ENCODE results near the gene SMNDC1. TPM values are rescaled to one million over a fixed set of nuclear protein-coding genes. Genes with fewer than 3 reads are reported as not detected.
"Not testable (repeated sequence)": the region's sequence is repeated elsewhere in the genome, so short reads cannot be mapped to it uniquely, and the experiment has no call there.

SMNDC1 gene
- total and polyA plus RNA-seq, 4 donors, result 14.2 to 35.5 (median 22.5) TPM

DNA sequence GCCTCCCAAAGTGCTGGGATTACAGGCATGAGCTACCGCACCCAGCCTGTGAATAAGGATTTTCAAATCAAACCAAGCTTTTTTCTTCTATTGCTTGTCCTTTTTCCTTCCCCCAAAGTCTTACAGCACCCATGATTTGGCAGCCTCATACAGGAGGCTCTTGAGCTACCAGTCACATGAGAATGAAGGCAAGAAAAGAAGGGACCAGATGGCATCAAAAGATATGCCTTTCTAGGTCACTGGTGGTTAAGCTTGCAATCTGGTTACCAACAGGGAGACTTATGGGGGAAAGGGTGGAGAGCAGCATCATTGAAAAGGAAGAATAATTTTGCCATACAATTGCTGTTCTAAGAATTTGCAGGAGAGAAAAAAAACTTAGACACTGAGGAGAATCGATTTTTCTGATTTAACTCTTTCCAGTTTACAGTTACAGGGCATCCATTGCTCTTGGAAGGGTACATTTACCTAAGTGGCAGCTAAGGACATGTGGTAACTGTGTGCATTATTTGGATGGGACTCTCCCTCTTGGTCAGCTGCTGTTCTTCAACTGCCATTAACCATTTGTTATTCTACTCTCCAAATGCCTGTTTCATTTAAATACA is 29.5 kb downstream of the SMNDC1 start:
- 67% methylated on average over 1 of the region's 2 CpGs for WGBS (ENCODE audit: insufficient coverage)
- Histone ChIP-seq H3K4me3 (ENCODE audit: low read depth, low read length) (no peak overlapping the region), H3K9me3 (ENCODE audit: control insufficient read depth, insufficient read depth, low read length) (no peaks in the 10 kb centered on the region), H3K27me3 (ENCODE audit: control insufficient read depth, insufficient read depth, low read length) (no peaks in the 10 kb centered on the region), H3K27ac (ENCODE audit: low read depth, low read length) (peak overlapping the region; percentile 5), H3K36me3 (ENCODE audit: control insufficient read depth, insufficient read depth, low read length) (peaks cover under 1% of the 10 kb centered on the region), H3K4me1 (ENCODE audit: control insufficient read depth, insufficient read depth, low read length) (peaks cover 21% of the 10 kb centered on the region)
- peak in 2 of 6 donors; percentile 17 to 54 for DNase-seq (ENCODE audit: low read depth in 4 of 6, low spot score in 6 of 6)

DNA sequence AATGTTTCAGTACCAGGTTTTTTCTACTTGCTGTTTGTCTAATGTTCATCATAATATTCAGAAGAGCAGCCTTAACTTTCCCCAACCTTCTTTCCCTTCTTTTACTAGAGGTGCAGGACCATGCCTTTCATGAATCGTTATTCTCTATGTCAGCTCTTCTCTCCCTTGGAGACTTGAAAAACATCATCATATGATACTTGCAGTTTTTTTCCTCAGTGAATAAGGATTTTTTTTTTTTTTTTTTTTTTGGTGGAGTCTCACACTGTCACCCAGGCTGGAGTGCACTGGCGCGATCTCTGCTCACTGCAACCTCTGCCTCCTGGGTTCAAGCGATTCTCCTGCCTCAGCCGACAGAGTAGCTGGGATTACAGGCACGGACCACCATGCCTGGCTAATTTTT is 30.1 kb downstream of the SMNDC1 start:
- no peaks in the 10 kb centered on the region for H3K27me3 ChIP-seq (ENCODE audit: control insufficient read depth, insufficient read depth, low read length)
- H3K36me3 ChIP-seq (ENCODE audit: control insufficient read depth, insufficient read depth, low read length), result no peaks in the 10 kb centered on the region
- no peak for DNase-seq (ENCODE audit: low read depth in 4 of 6, low spot score in 6 of 6)
- 85% methylated on average over 5 of the region's 6 CpGs for WGBS (ENCODE audit: insufficient coverage)
- peaks cover 21% of the 10 kb centered on the region for H3K4me1 ChIP-seq (ENCODE audit: control insufficient read depth, insufficient read depth, low read length)
- H3K9me3 ChIP-seq (ENCODE audit: control insufficient read depth, insufficient read depth, low read length), result no peaks in the 10 kb centered on the region
- no peak overlapping the region for H3K27ac ChIP-seq (ENCODE audit: low read depth, low read length)
- H3K4me3 ChIP-seq (ENCODE audit: low read depth, low read length), result no peak overlapping the region

DNA sequence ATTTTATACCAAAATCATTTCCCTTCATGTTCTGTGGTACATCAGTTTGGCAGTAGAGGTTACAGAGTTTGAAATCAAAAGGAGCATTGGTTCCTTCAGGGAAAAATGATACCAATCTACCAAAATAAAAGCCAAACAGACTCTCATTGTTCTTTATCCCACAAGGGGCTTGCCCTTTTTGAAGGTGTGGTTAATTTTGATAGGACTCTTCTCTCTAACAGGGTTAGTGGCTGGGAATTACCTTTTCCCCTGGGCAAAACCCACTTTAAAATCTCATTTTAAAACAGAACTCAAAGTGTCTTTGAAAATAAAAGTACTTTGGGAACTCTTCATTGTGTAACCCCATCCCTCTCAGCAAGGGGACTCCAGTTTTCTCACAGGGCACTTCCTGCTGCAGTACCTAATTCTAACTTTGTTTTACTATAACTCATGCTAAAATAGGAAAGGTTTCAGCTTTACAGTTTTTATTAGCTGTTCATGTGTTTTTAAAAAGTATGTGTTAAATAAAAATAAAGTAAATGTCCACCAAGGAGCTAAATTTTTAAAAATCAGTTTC is 30.6 kb downstream of the SMNDC1 start:
- no peaks in the 10 kb centered on the region for H3K36me3 ChIP-seq (ENCODE audit: control insufficient read depth, insufficient read depth, low read length)
- no peak for DNase-seq (ENCODE audit: low read depth in 4 of 6, low spot score in 6 of 6)
- no peaks in the 10 kb centered on the region for H3K27me3 ChIP-seq (ENCODE audit: control insufficient read depth, insufficient read depth, low read length)
- no peak overlapping the region for H3K27ac ChIP-seq (ENCODE audit: low read depth, low read length)
- no peak overlapping the region for H3K4me3 ChIP-seq (ENCODE audit: low read depth, low read length)
- H3K4me1 ChIP-seq (ENCODE audit: control insufficient read depth, insufficient read depth, low read length), result peaks cover 21% of the 10 kb centered on the region
- no peaks in the 10 kb centered on the region for H3K9me3 ChIP-seq (ENCODE audit: control insufficient read depth, insufficient read depth, low read length)

DNA sequence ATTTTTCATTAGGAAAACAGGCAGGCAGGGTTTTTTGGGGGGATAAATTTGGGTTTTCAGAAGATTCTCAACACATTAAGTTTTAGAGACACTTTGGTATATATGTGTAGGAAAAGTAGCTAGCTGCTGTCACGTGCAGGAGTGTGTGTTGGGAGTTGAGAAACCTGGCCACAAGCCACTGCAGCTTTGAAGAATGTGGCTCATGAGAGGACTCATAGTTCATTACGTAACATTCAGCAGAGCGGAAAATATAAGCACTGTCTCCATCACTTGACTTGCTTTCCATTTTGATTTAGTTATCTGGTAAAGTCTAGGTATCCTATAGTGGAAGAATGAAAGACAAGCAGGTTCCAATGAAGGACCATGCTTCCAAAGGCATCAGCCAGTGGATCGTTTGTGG is 31.2 kb downstream of the SMNDC1 start:
- H3K36me3 ChIP-seq (ENCODE audit: control insufficient read depth, insufficient read depth, low read length), result no peaks in the 10 kb centered on the region
- H3K27me3 ChIP-seq (ENCODE audit: control insufficient read depth, insufficient read depth, low read length), result no peaks in the 10 kb centered on the region
- H3K27ac ChIP-seq (ENCODE audit: low read depth, low read length), result no peak overlapping the region
- H3K4me1 ChIP-seq (ENCODE audit: control insufficient read depth, insufficient read depth, low read length), result peaks cover 21% of the 10 kb centered on the region
- no peak overlapping the region for H3K4me3 ChIP-seq (ENCODE audit: low read depth, low read length)
- H3K9me3 ChIP-seq (ENCODE audit: control insufficient read depth, insufficient read depth, low read length), result no peaks in the 10 kb centered on the region
- DNase-seq (ENCODE audit: low read depth in 4 of 6, low spot score in 6 of 6), result peak in 1 of 6 donors; percentile 53
- 43% methylated on average over 1 of the region's 4 CpGs for WGBS (ENCODE audit: insufficient coverage)

DNA sequence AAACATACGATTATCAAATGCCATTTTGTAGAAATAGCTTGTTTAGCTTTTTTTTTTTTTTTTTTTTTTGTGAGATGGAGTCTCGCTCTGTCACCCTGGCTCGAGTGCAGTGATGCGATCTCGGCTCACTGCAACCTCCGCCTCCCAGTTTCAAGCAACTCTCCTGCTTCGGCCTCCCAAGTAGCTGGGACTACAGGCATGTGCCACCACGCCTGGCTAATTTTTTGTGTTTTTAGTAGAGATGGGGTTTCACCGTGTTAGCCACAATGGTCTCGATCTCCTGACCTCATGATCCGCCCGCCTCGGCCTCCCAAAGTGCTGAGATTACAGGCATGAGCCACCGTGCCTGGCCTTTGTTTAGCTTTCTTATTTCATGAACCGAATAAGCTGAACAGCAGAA is 31.7 kb downstream of the SMNDC1 start:
- not testable (repeated sequence) for H3K36me3 ChIP-seq (ENCODE audit: control insufficient read depth, insufficient read depth, low read length); H3K27me3 ChIP-seq (ENCODE audit: control insufficient read depth, insufficient read depth, low read length); H3K27ac ChIP-seq (ENCODE audit: low read depth, low read length); H3K4me3 ChIP-seq (ENCODE audit: low read depth, low read length); H3K9me3 ChIP-seq (ENCODE audit: control insufficient read depth, insufficient read depth, low read length); DNase-seq (ENCODE audit: low read depth in 4 of 6, low spot score in 6 of 6)
- peaks cover 21% of the 10 kb centered on the region for H3K4me1 ChIP-seq (ENCODE audit: control insufficient read depth, insufficient read depth, low read length)
- WGBS (ENCODE audit: insufficient coverage), result 92% methylated on average over 5 of the region's 15 CpGs

DNA sequence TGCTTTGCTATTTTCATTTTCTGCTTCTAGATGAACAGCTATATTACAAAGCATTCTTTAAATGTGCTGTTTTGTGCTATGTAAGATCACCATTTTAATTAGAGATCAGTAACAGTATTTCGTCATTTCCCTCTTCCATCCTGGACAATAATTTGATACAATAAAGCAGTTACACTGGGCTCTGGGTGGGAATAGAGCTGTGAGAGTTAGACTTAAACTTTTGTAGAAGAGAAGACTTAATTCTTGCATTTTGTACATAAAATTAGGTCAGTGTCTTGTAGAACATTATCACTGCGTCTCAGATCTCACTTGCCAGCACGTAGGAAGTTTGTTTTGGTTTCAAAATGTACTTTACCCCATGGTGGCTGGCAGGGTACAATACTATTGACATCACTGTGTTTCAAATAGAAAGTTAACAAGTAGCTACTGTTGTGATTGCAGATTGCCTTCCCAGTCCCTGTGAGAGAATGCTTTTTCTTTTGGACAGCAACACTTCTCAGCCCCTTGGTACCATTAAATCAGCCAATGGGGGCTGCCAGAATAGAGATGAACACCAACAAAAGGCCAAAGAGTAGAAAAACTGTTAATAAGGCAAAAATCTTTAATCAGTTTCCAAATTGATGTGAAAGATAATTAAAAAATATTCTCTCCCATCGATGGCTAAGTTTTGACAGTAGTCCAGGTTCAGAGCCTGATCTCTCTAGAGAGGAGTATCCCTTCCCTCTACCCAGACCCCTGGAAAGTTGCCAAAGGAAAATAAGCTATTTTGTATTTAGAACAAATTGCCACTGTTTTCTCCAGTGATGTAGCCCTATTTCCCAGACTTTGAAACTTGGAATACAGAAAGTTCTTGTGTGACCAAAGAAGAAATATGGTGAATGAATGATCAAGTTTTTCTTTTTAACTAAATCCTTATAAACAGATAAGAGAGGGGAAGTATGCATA is 35.1 kb downstream of the SMNDC1 start:
- Histone ChIP-seq H3K4me1 (ENCODE audit: control insufficient read depth, insufficient read depth, low read length) (peaks cover 14% of the 10 kb centered on the region), H3K27ac (ENCODE audit: low read depth, low read length) (peak overlapping the region; percentile 94), H3K27me3 (ENCODE audit: control insufficient read depth, insufficient read depth, low read length) (no peaks in the 10 kb centered on the region), H3K36me3 (ENCODE audit: control insufficient read depth, insufficient read depth, low read length) (no peaks in the 10 kb centered on the region), H3K4me3 (ENCODE audit: low read depth, low read length) (peak overlapping the region; percentile 19), H3K9me3 (ENCODE audit: control insufficient read depth, insufficient read depth, low read length) (no peaks in the 10 kb centered on the region)
- peak; percentile 50 to 87 (median 62) for DNase-seq (ENCODE audit: low read depth in 4 of 6, low spot score in 6 of 6)
- WGBS (ENCODE audit: insufficient coverage), result no CpG with 5 or more reads among the region's 4 CpGs

DNA sequence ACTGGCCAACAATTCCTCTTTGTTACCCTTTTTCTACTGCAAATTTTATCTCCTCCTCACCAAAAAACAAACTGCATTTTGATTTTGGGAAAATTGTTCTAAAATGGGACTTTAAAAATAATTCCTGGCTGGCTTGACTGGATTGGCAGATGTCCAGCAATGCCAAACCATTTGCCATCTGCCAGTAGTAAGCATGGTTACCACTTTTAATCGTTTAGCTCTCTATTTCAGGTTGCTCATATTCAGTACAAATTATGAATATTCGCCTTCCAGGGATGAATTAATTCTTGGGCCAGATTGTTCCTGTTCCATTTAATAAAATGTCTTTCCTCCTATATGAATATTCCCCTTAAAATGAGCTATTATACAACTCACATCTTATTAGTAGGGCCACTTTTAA is 35.7 kb downstream of the SMNDC1 start:
- Histone ChIP-seq H3K9me3 (ENCODE audit: control insufficient read depth, insufficient read depth, low read length) (no peaks in the 10 kb centered on the region), H3K36me3 (ENCODE audit: control insufficient read depth, insufficient read depth, low read length) (no peaks in the 10 kb centered on the region), H3K4me3 (ENCODE audit: low read depth, low read length) (no peak overlapping the region), H3K27ac (ENCODE audit: low read depth, low read length) (peak overlapping the region; percentile 94), H3K27me3 (ENCODE audit: control insufficient read depth, insufficient read depth, low read length) (no peaks in the 10 kb centered on the region), H3K4me1 (ENCODE audit: control insufficient read depth, insufficient read depth, low read length) (peaks cover 14% of the 10 kb centered on the region)
- no CpG with 5 or more reads among the region's 2 CpGs for WGBS (ENCODE audit: insufficient coverage)
- peak in 2 of 6 donors; percentile 58 to 63 for DNase-seq (ENCODE audit: low read depth in 4 of 6, low spot score in 6 of 6)

DNA sequence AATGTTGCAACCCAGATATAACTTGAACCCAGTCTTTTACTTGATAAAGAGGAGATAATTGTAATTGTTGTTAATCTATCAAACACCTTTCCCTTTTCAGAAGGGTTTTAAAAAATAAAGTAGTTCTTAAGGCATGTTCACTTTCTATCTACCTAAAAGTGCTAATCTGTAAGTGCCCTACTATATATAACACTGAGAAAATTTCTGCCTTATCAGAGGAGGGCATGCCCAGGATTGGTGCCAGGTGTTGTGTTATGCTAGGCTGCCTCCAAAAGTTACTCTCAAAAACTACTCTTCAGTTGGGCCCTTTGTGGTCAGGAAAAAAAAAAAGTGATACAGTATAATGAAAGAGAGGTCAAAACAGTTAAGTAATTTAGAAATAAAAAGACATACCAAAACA is 36.3 kb downstream of the SMNDC1 start:
- Histone ChIP-seq H3K27me3 (ENCODE audit: control insufficient read depth, insufficient read depth, low read length) (no peaks in the 10 kb centered on the region), H3K36me3 (ENCODE audit: control insufficient read depth, insufficient read depth, low read length) (no peaks in the 10 kb centered on the region), H3K27ac (ENCODE audit: low read depth, low read length) (peak overlapping the region; percentile 94), H3K9me3 (ENCODE audit: control insufficient read depth, insufficient read depth, low read length) (no peaks in the 10 kb centered on the region), H3K4me1 (ENCODE audit: control insufficient read depth, insufficient read depth, low read length) (peaks cover 12% of the 10 kb centered on the region), H3K4me3 (ENCODE audit: low read depth, low read length) (no peak overlapping the region)
- DNase-seq (ENCODE audit: low read depth in 4 of 6, low spot score in 6 of 6), result no peak

DNA sequence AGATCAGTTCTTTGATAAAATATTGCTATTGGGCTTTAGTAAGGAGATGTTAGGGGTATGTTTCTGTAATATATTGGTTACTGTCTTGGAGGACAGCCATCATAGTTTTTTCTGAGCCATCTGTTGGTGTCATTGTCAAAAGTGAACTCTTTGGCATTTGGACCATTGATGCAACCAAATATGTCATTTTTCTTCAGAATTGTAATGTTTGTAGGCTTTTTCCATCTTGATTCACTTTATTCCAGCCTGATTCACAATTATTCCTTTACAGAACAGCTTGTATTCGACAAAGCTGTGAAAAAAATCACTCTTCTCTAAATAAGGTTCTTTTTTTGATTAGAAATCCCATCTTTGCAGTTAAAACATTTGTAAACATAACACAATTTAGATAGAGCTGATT is 37.4 kb downstream of the SMNDC1 start:
- no CpG with 5 or more reads among the region's 1 CpG for WGBS (ENCODE audit: insufficient coverage)
- Histone ChIP-seq H3K27ac (ENCODE audit: low read depth, low read length) (no peak overlapping the region), H3K9me3 (ENCODE audit: control insufficient read depth, insufficient read depth, low read length) (no peaks in the 10 kb centered on the region), H3K27me3 (ENCODE audit: control insufficient read depth, insufficient read depth, low read length) (no peaks in the 10 kb centered on the region), H3K4me3 (ENCODE audit: low read depth, low read length) (no peak overlapping the region), H3K36me3 (ENCODE audit: control insufficient read depth, insufficient read depth, low read length) (no peaks in the 10 kb centered on the region), H3K4me1 (ENCODE audit: control insufficient read depth, insufficient read depth, low read length) (peaks cover 6% of the 10 kb centered on the region)
- DNase-seq (ENCODE audit: low read depth in 4 of 6, low spot score in 6 of 6), result peak in 1 of 6 donors; percentile 66
